WTC11 (cell line): ENCODE results near the gene OR51B5.
A peak's percentile ranks its signal among the peaks of the same experiment; 100 is the strongest.

Experiments used
- ATF2 ChIP-seq: sonication (generic); formaldehyde crosslinking; IDR thresholded peaks from 2 replicates; pipeline ENCODE4 v1.8.1; 2022; ENCODE audit warnings: low read depth, missing genetic modification reagents, borderline replicate concordance
- CBFB ChIP-seq: sonication (generic); formaldehyde crosslinking; IDR thresholded peaks from 2 replicates; pipeline ENCODE4 v1.8.1; 2022; ENCODE audit warnings: mild to moderate bottlenecking, low read depth, missing genetic modification reagents
- CREB1 ChIP-seq: sonication (generic); formaldehyde crosslinking; IDR thresholded peaks from 2 replicates; pipeline ENCODE4 v1.8.0; 2023; ENCODE audit warnings: mild to moderate bottlenecking, missing genetic modification reagents
- CTCF ChIP-seq: fragments of 200-600 bp; IDR thresholded peaks from 2 replicates; pipeline ENCODE4 v1.8.0; 2022; ENCODE audit warnings: antibody characterized with exemption
- E2F4 ChIP-seq: sonication (generic); formaldehyde crosslinking; IDR thresholded peaks from 2 replicates; pipeline ENCODE4 v1.8.1; 2022; ENCODE audit warnings: low read depth, mild to moderate bottlenecking, moderate library complexity, missing genetic modification reagents, borderline replicate concordance
- ESRRA ChIP-seq: sonication (generic); formaldehyde crosslinking; IDR thresholded peaks from 2 replicates; pipeline ENCODE4 v1.8.1; 2022; ENCODE audit warnings: mild to moderate bottlenecking, missing genetic modification reagents, borderline replicate concordance
- ETV6 ChIP-seq: sonication (generic); formaldehyde crosslinking; IDR thresholded peaks from 2 replicates; pipeline ENCODE4 v1.8.1; 2022; ENCODE audit warnings: mild to moderate bottlenecking, missing genetic modification reagents
- FOXP1 ChIP-seq: sonication (generic); formaldehyde crosslinking; IDR thresholded peaks from 2 replicates; pipeline ENCODE4 v1.8.0; 2022; ENCODE audit warnings: missing genetic modification reagents, mild to moderate bottlenecking, moderate library complexity, borderline replicate concordance
- NFATC4 ChIP-seq: fragments of 250-450 bp; sonication (Bioruptor Pico); IDR thresholded peaks from 2 replicates; pipeline ENCODE4 v1.9.0; 2021; ENCODE audit warnings: mild to moderate bottlenecking
- NFE2L1 ChIP-seq: sonication (generic); formaldehyde crosslinking; IDR thresholded peaks from 2 replicates; pipeline ENCODE4 v1.8.1; 2023; ENCODE audit warnings: missing genetic modification reagents
- NFYB ChIP-seq: sonication (generic); formaldehyde crosslinking; conservative IDR thresholded peaks from 2 replicates; pipeline ENCODE4 v1.8.0; 2022; ENCODE audit warnings: low read depth, missing genetic modification reagents
- NR2C2 ChIP-seq: sonication (generic); formaldehyde crosslinking; IDR thresholded peaks from 2 replicates; pipeline ENCODE4 v1.8.0; 2022; ENCODE audit warnings: mild to moderate bottlenecking, missing genetic modification reagents
- NR3C1 ChIP-seq: sonication (generic); formaldehyde crosslinking; conservative IDR thresholded peaks from 2 replicates; pipeline ENCODE4 v1.8.1; 2023; ENCODE audit warnings: low read depth, mild to moderate bottlenecking, missing genetic modification reagents
- STAT6 ChIP-seq: sonication (generic); formaldehyde crosslinking; conservative IDR thresholded peaks from 2 replicates; pipeline ENCODE4 v1.8.1; 2023; ENCODE audit warnings: mild to moderate bottlenecking, low read depth, missing genetic modification reagents, moderate library complexity

- TF ChIP-seq FOXP1 (CRISPR knock-in tag) (no peak), CTCF (peak; percentile 84), NFE2L1 (CRISPR knock-in tag) (no peak), NR2C2 (no peak), NFYB (CRISPR knock-in tag) (no peak), E2F4 (CRISPR knock-in tag) (no peak), ESRRA (no peak), CREB1 (CRISPR knock-in tag) (no peak), STAT6 (CRISPR knock-in tag) (no peak), NR3C1 (CRISPR knock-in tag) (no peak), NFATC4 (no peak), ATF2 (CRISPR knock-in tag) (no peak), ETV6 (no peak), CBFB (CRISPR knock-in tag) (no peak)
Measured at GRCh38 chr11:5380740-5381342, 37.5 kb upstream of the OR51B5 start.
